Measurements from ENCODE around the gene CLDN7.
A peak's percentile ranks its signal among the peaks of the same experiment; 100 is the strongest.

Gene CLDN7

DNA sequence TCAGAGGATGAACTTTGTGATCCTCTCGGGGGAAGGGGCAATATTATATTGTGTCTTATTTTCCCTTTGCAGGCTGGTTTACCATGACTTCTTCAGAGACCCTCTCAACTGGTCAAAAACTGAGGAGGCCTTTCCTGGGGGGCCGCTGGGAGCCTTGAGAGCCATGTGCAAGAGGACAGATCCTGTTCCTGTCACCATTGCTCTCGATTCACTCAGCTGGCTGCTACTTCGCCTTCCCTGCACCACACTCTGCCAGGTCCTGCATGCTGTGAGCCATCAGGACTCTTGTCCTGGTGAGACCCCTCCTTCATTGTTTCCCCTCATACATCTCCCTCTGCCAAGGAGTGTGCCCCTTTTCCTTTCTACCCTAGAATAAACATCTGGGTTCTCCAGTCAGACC, 7.8 kb downstream of the CLDN7 start:
- TF ChIP-seq, protein P1, sequence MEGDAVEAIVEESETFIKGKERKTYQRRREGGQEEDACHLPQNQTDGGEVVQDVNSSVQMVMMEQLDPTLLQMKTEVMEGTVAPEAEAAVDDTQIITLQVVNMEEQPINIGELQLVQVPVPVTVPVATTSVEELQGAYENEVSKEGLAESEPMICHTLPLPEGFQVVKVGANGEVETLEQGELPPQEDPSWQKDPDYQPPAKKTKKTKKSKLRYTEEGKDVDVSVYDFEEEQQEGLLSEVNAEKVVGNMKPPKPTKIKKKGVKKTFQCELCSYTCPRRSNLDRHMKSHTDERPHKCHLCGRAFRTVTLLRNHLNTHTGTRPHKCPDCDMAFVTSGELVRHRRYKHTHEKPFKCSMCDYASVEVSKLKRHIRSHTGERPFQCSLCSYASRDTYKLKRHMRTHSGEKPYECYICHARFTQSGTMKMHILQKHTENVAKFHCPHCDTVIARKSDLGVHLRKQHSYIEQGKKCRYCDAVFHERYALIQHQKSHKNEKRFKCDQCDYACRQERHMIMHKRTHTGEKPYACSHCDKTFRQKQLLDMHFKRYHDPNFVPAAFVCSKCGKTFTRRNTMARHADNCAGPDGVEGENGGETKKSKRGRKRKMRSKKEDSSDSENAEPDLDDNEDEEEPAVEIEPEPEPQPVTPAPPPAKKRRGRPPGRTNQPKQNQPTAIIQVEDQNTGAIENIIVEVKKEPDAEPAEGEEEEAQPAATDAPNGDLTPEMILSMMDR (IDR thresholded peaks at IDR 0.05; ENCODE audit: insufficient read depth, low read depth, low read length, missing control alignments), result no peak
- DNase-seq (ENCODE audit: low read depth), result no peak
- no peak overlapping the region for H3K4me3 ChIP-seq (ENCODE audit: low read depth, low read length)

DNA sequence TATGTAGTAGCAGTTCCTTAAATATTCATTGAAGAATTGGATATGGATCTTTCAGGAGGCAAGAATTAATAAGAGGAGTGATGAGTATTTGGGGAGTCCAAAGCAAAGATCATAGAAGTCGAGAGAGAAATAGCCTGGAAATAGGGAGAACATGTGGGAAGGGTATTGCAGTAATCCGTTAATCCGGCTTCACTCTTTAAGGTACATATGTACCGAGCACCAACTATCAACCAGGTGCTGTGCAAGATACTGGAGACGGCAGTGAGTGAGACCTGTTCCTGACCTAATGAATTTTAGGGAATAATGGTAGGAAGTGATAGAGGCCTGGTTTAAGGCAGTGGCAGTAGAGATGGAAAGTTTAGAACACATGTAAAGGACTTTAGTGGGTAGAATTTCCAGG, 9.2 kb downstream of the CLDN7 start:
- DNase-seq (ENCODE audit: low read depth), result no peak
- TF ChIP-seq, protein P1 (IDR thresholded peaks at IDR 0.05; ENCODE audit: insufficient read depth, low read depth, low read length, missing control alignments), result no peak
- H3K4me3 ChIP-seq (ENCODE audit: low read depth, low read length), result peak overlapping the region; percentile 83

DNA sequence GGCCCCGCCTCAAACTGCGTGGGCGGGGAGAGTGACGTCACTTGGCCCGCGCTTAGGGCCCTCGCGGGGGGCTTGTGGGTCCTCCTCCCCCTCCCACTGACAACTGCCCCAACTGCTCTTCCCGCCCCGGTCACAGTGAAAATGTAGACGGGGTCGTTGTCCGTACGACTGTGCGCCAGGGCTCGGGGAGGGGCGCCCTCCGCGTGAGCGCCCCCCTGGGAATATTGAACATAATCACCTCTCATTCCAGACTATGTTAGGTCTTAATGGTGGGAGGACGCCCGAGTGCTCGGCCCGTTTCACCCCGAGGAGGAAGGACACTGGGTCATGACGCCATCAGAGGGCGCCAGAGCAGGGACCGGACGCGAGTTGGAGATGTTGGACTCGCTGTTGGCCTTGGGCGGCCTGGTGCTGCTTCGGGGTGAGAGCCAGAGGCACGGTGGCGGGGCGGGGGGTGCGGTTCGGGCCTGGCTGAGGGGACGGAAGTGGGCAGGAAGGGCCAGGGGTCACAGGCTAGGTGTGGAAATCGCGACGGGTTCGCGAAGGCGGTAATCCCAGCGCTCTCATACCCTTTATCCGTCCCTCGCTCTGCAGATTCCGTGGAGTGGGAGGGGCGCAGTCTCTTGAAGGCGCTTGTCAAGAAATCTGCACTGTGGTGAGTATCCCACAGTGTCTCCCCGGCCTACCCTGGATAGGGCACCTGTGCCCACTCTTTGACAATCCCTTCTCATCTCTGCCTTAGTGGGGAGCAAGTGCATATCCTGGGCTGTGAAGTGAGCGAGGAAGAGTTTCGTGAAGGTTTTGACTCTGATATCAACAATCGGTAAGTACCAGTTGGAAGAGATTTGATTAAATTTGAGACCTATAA, 9.9 kb downstream of the CLDN7 start, which contains the start of gene ELP5:
Gene ELP5 (plus strand): TSS at position 40 of the 868 bp plus-strand sequence. CDS start 336 bp downstream, at position 376.
- peak; percentile 96 for DNase-seq (ENCODE audit: low read depth)
- TF ChIP-seq, protein P1 (IDR thresholded peaks at IDR 0.05; ENCODE audit: insufficient read depth, low read depth, low read length, missing control alignments), result peak; percentile 16
- H3K4me3 ChIP-seq (ENCODE audit: low read depth, low read length), result peak within 1 kb of the TSS; percentile 83

DNA sequence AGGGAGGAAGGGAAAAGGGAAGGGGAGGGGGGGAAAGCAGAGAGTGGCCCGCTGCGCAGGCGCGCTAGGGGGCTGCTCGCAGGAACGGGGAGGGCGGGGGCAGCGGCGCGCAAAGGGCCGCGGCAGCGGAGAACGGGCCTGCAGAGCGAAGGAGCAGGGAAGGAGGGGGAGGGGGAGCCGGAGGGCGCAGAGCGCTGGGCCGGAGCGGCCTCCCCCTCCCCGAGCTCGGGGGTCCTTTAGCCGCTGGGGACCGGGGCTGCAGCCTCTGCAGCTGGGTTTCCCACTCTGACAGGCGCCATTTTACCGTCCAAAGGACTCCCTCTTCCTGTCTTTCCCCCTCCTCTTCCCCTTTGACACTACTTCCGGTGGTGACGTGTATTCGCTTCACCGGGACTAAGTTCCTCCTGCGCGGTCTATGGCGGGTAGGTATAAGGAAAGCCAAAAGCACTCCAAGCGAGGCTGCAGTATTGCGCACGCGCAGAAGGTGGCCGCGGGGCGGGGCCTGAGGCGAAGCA, 10.6 kb downstream of the CLDN7 start, which contains the start of gene CTDNEP1:
Gene CTDNEP1 (minus strand): TSS at position 74 of the 515 bp plus-strand sequence. CDS start 438 bp downstream, outside the sequence.
- TF ChIP-seq, protein P1 (IDR thresholded peaks at IDR 0.05; ENCODE audit: insufficient read depth, low read depth, low read length, missing control alignments), result no peak
- peak; percentile 99 for DNase-seq (ENCODE audit: low read depth)
- H3K4me3 ChIP-seq (ENCODE audit: low read depth, low read length), result peak within 1 kb of the TSS; percentile 83

DNA sequence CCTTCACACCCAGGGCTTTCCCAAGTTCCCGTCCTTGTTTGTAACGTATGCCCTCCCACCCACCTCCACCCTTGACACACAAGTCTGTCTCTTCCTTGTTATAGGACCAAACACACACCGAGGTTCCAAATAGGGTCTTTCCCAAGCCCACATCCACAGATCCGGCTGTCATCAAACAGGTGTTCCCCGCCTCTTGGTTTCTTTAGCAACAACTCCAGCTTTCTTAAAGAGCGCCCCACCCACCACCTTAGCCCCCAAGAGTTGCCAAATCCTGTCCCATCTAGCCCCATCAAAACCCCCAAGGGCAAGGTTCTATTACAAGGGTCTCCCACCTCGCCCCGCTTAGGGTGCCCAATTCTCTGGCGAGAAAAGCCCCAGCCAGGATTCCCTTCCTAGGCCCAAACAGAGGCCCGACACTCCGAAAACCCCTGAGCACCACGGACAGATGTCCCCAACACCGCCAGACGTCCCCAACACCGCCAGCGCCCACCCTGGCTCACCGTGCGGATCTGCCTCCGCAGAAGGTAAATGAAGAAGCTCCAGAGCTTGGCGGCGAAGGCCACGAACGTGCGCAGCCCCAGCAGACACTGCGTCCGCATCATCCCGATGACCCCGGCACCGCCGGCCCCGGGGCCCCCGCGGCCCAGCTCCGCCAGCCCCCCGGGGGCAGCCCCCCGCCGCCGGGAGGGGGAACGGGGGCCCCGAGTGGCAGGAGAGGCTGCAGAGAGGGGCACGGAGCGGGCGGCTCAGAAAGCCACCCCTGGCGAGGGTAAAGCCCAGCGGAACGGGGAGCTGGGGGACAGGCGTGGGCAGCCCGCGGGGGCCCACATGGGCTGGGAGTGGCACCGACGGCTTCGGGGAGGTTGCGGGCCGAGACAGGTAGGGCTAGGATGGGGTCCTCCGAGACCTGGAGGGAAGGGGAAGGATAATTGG, 11.3 kb downstream of the CLDN7 start:
- H3K4me3 ChIP-seq (ENCODE audit: low read depth, low read length), result peak overlapping the region; percentile 75
- peak; percentile 63 for DNase-seq (ENCODE audit: low read depth)
- TF ChIP-seq, protein P1 (IDR thresholded peaks at IDR 0.05; ENCODE audit: insufficient read depth, low read depth, low read length, missing control alignments), result no peak

DNA sequence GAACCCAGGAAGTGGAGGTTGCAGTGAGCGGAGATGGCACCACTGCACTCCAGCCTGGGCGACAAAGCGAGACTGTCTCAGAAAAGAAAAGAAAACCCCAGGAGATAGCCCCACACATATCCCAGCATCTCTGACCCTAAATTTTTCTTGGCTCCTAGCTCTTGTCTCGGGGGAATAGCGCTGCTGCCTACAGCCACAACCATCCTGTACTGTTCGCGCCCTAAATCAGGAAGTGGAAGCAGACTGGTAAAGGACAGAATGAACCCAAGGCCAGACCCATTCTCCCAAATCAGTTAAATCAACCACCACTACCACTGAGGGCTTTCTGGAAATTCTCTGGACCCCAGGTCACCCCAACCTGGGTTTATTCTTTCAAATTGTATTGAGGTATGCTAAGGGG, 12.4 kb downstream of the CLDN7 start:
- TF ChIP-seq, protein P1 (IDR thresholded peaks at IDR 0.05; ENCODE audit: insufficient read depth, low read depth, low read length, missing control alignments), result no peak
- peak overlapping the region; percentile 75 for H3K4me3 ChIP-seq (ENCODE audit: low read depth, low read length)
- DNase-seq (ENCODE audit: low read depth), result peak; percentile 55
